HCT116 (cell line): Measurements from ENCODE around the gene HAND1.

ENCODE experiments used
- CTCF ChIP-seq, 3 experiments: fragments of 200-600 bp in 1 of 3; sonication (generic) in 1 of 3; IDR thresholded peaks in 2 of 3; conservative IDR thresholded peaks in 1 of 3; 2 replicates each; pipeline ENCODE4 v1.5.1; 2012 to 2017; ENCODE audit warnings: low read depth in 2 of 3, low read length in 2 of 3, antibody characterized with exemption in 1 of 3, borderline replicate concordance in 1 of 3, control low read depth in 1 of 3, mild to moderate bottlenecking in 1 of 3, mixed read lengths in 1 of 3, mixed run types in 1 of 3, moderate library complexity in 1 of 3; ENCODE audit not compliant: insufficient read depth in 1 of 3
- EGR1 ChIP-seq: IDR thresholded peaks from 2 replicates; pipeline ENCODE4 v1.6.1; 2012; ENCODE audit warnings: low read depth
- MAX ChIP-seq: IDR thresholded peaks from 2 replicates; pipeline ENCODE4 v1.6.1; 2012
- POLR2A ChIP-seq: IDR thresholded peaks from 2 replicates; pipeline ENCODE4 v1.7.0; 2011; ENCODE audit warnings: borderline replicate concordance; ENCODE audit not compliant: insufficient read depth, insufficient read length; ENCODE audit errors: extremely low read depth
- POLR2AphosphoS5 ChIP-seq: IDR thresholded peaks from 2 replicates; pipeline ENCODE4 v1.6.1; 2011; ENCODE audit warnings: mild to moderate bottlenecking, low read depth, low read length, moderate library complexity
- REST ChIP-seq: IDR thresholded peaks from 2 replicates; pipeline ENCODE4 v1.6.1; 2012; ENCODE audit warnings: low read depth
- SRF ChIP-seq: IDR thresholded peaks from 2 replicates; pipeline ENCODE4 v1.6.1; 2012; ENCODE audit warnings: low read depth
- ZBTB33 ChIP-seq: IDR thresholded peaks from 2 replicates; pipeline ENCODE4 v1.6.1; 2011; ENCODE audit warnings: mild to moderate bottlenecking, low read length, moderate library complexity; ENCODE audit not compliant: insufficient replicate concordance; ENCODE audit errors: extremely low read depth

DNA sequence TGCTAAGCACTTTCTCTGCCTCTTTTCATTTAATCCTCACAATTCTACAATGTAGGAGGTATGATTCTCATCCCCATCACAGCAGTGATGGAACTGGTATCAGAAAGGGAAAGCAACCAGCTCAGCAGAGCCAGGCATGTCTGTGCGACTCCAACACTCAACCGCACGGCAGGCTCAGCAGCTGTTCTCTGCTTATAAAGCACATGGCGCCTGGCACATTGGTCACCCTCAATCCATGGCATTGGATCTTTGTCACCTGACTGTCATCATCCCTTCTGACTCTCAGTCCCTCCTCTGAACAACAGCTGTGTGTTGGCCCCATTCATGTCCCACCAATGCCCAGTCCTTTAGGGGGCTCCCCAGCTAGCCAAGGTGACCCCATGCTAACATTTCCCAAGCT, 45.1 kb upstream of the HAND1 start:
- TF ChIP-seq SRF, result no peak
- no peak for TF ChIP-seq CTCF (IDR thresholded peaks at IDR 0.05 in 2 of 3, conservative IDR thresholded peaks at IDR 0.05 in 1 of 3; ENCODE audit: borderline replicate concordance in 1 of 3, insufficient read depth in 1 of 3, low read depth in 2 of 3, low read length in 2 of 3)
- TF ChIP-seq POLR2AphosphoS5, result no peak
- TF ChIP-seq POLR2A, result no peak
- TF ChIP-seq ZBTB33, result no peak
- TF ChIP-seq EGR1, result no peak
- no peak for TF ChIP-seq MAX
- no peak for TF ChIP-seq REST
